Astrocyte (in vitro differentiated cells and primary cell): ENCODE data around the gene PODN. TPM values are rescaled to one million over a fixed set of nuclear protein-coding genes. Genes with fewer than 3 reads are reported as not detected.

ENCODE experiments used
- DNase-seq: peaks from one replicate; pipeline ENCODE4 v3.0.0-alpha.2; 2010; ENCODE audit warnings: low read depth
- FAIRE-seq: peaks from 2 replicates; lab custom pipeline; 2011; peaks lifted over from hg19 to GRCh38; lab: Jason Lieb, UNC
- H2AFZ ChIP-seq: 2 replicates; pipeline ENCODE4 v1.6.0; 2012; ENCODE audit warnings: low read depth, low read length, inconsistent platforms
- H3K27ac ChIP-seq: 2 replicates; pipeline ENCODE4 v1.5.1; 2011; ENCODE audit warnings: low read depth, low read length, inconsistent platforms
- H3K27me3 ChIP-seq: 2 replicates; pipeline ENCODE4 v1.6.0; 2011; ENCODE audit warnings: low read length, inconsistent platforms; ENCODE audit not compliant: insufficient read depth
- H3K36me3 ChIP-seq: 2 replicates; pipeline ENCODE4 v1.5.1; 2011; ENCODE audit warnings: low read length, inconsistent platforms; ENCODE audit not compliant: insufficient read depth
- H3K4me1 ChIP-seq: 2 replicates; pipeline ENCODE4 v1.5.1; 2011; ENCODE audit warnings: low read length, inconsistent platforms; ENCODE audit not compliant: insufficient read depth
- H3K4me2 ChIP-seq: 2 replicates; pipeline ENCODE4 v1.6.0; 2012; ENCODE audit warnings: low read length, inconsistent platforms
- H3K4me3 ChIP-seq: 2 replicates; pipeline ENCODE4 v1.5.1; 2011; ENCODE audit warnings: low read depth, mild to moderate bottlenecking, low read length, inconsistent platforms; ENCODE audit not compliant: insufficient read depth
- H3K79me2 ChIP-seq: 2 replicates; pipeline ENCODE4 v1.6.0; 2012; ENCODE audit warnings: mild to moderate bottlenecking, low read length, inconsistent platforms; ENCODE audit not compliant: insufficient read depth
- H3K9ac ChIP-seq: 2 replicates; pipeline ENCODE4 v1.6.0; 2012; ENCODE audit warnings: mild to moderate bottlenecking, low read length, inconsistent platforms
- H3K9me3 ChIP-seq: 2 replicates; pipeline ENCODE4 v1.5.1; 2012; ENCODE audit warnings: low read depth, mild to moderate bottlenecking, low read length, inconsistent platforms; ENCODE audit not compliant: insufficient read depth
- H4K20me1 ChIP-seq: 2 replicates; pipeline ENCODE4 v1.6.0; 2012; ENCODE audit warnings: low read length, inconsistent platforms; ENCODE audit not compliant: insufficient read depth
- H3K27ac Mint-ChIP-seq: one replicate; pipeline ENCODE4 v1.8.0; 2021; ENCODE audit warnings: mild to moderate bottlenecking, mixed read lengths; ENCODE audit not compliant: unreplicated experiment
- H3K27me3 Mint-ChIP-seq: one replicate; pipeline ENCODE4 v1.8.0; 2021; ENCODE audit warnings: low read depth, mixed read lengths; ENCODE audit not compliant: unreplicated experiment
- H3K36me3 Mint-ChIP-seq: one replicate; pipeline ENCODE4 v1.8.0; 2021; ENCODE audit warnings: low read depth, mixed read lengths; ENCODE audit not compliant: unreplicated experiment
- H3K4me1 Mint-ChIP-seq: one replicate; pipeline ENCODE4 v1.8.0; 2021; ENCODE audit warnings: low read depth, mixed read lengths; ENCODE audit not compliant: unreplicated experiment
- H3K4me3 Mint-ChIP-seq: one replicate; pipeline ENCODE4 v1.8.0; 2021; ENCODE audit warnings: mild to moderate bottlenecking, moderate library complexity, mixed read lengths; ENCODE audit not compliant: unreplicated experiment
- H3K9me3 Mint-ChIP-seq: one replicate; pipeline ENCODE4 v1.8.0; 2021; ENCODE audit warnings: mild to moderate bottlenecking, mixed read lengths; ENCODE audit not compliant: unreplicated experiment
- CTCF ChIP-seq: IDR thresholded peaks from 2 replicates; pipeline ENCODE4 v1.5.1; 2011; ENCODE audit warnings: low read depth, mild to moderate bottlenecking, inconsistent platforms, low read length, moderate library complexity; ENCODE audit not compliant: insufficient read depth
- EZH2 ChIP-seq: IDR thresholded peaks from 2 replicates; pipeline ENCODE4 v1.6.1; 2012; ENCODE audit warnings: mild to moderate bottlenecking, low read length, inconsistent platforms; ENCODE audit not compliant: insufficient read depth
- total RNA-seq: library from RNA; stranded (reverse); gene quantifications from 2 replicates; pipeline ENCODE4 v1.2.1, GENCODE V29; 2021

The PODN gene
- total RNA-seq, 1 donor from 2014 or later: 2.6 TPM

DNA sequence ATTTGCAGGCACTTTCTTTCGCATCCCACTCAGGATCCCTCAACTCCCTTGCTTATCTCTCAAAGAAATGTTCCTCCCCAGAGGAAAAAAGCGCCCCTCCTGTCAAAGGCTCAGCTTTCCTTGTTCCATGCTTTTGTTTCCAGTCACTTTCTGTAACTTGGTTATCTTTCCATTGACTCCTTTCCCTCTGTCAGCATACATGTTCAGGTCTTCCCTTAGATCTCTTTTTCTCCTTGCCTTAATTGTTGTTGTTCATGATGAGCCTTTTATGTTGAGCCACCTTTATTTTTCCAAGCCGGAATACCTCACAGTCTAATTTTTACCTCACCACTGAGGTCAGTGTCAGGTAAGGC is 46.5 kb upstream of the PODN start:
- Histone ChIP-seq H3K4me1 (no peaks in the 10 kb centered on the region), H3K4me2 (peak overlapping the region; percentile 93), H3K4me3 (peak overlapping the region; percentile 84), H2AFZ (peak overlapping the region; percentile 75), H4K20me1 (no peaks in the 10 kb centered on the region), H3K9ac (peak overlapping the region; percentile 80), H3K27ac (peak overlapping the region; percentile 17), H3K9me3 (no peaks in the 10 kb centered on the region), H3K36me3 (no peaks in the 10 kb centered on the region), H3K79me2 (peaks cover 39% of the 10 kb centered on the region), H3K27me3 (no peaks in the 10 kb centered on the region)
- Mint-ChIP-seq H3K27me3 (no peaks in the 10 kb centered on the region), H3K36me3 (no peaks in the 10 kb centered on the region), H3K4me1 (peaks cover 10% of the 10 kb centered on the region), H3K4me3 (peak overlapping the region; percentile 98), H3K27ac (no peak overlapping the region), H3K9me3 (no peaks in the 10 kb centered on the region)
- no peak for TF ChIP-seq CTCF
- TF ChIP-seq EZH2: no peak
- no peak for DNase-seq
- FAIRE-seq: no peak

DNA sequence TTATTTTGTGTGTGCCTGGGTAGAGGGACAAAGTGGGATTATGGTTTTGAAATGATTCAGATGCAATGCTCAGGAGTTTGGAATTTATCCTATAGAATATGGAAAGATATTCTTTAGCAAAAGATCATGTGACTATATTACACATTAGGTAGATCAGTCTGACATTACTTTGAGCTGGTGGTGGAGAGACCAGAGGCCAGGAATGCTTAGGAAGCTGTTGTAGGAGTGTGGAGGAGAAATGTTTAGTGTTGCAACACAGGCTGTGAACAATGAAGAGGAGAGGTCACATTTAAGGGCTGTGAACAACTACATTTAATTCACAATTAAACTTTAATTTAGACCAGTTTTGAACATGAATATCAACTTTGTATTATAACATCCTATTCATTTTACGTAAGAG is 45.3 kb upstream of the PODN start:
- Mint-ChIP-seq H3K9me3 (no peaks in the 10 kb centered on the region), H3K4me1 (peaks cover 10% of the 10 kb centered on the region), H3K36me3 (no peaks in the 10 kb centered on the region), H3K27me3 (no peaks in the 10 kb centered on the region), H3K27ac (no peak overlapping the region), H3K4me3 (peak overlapping the region; percentile 98)
- DNase-seq: no peak
- TF ChIP-seq CTCF: no peak
- H3K4me2 ChIP-seq: peak overlapping the region; percentile 93
- H3K4me1 ChIP-seq: no peaks in the 10 kb centered on the region
- H3K4me3 ChIP-seq: no peak overlapping the region
- FAIRE-seq: no peak
- no peaks in the 10 kb centered on the region for H3K9me3 ChIP-seq
- H2AFZ ChIP-seq: no peak overlapping the region
- H3K27ac ChIP-seq: no peak overlapping the region
- H3K79me2 ChIP-seq: peaks cover 46% of the 10 kb centered on the region
- H3K36me3 ChIP-seq: no peaks in the 10 kb centered on the region
- no peaks in the 10 kb centered on the region for H3K27me3 ChIP-seq
- no peak overlapping the region for H3K9ac ChIP-seq
- no peaks in the 10 kb centered on the region for H4K20me1 ChIP-seq

DNA sequence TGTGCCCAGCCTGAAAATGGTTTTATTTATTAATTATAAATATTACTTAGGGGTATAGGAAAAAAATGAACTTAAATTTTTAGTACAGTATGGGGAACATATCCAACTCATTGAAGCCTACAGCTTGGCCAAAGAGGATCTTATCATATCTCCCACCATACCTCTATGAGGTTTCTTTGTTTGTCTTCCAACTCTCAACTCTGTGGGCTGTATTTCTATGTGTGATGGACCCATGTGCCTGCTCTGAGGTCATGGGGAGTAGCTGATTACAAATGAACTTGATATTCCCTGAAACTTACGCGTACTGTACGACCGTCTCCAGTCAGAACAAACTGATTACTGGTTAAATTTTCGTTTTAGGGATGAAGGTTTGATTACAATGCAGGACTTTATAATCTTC is 41.4 kb upstream of the PODN start:
- Histone ChIP-seq H3K4me3 (no peak overlapping the region), H4K20me1 (peaks cover 28% of the 10 kb centered on the region), H3K27me3 (no peaks in the 10 kb centered on the region), H3K4me1 (peaks cover 8% of the 10 kb centered on the region), H2AFZ (no peak overlapping the region), H3K9ac (no peak overlapping the region), H3K36me3 (no peaks in the 10 kb centered on the region), H3K27ac (no peak overlapping the region), H3K79me2 (peaks cover 65% of the 10 kb centered on the region), H3K9me3 (no peaks in the 10 kb centered on the region), H3K4me2 (no peak overlapping the region)
- no peak overlapping the region for H3K27ac Mint-ChIP-seq
- no peak for TF ChIP-seq EZH2
- TF ChIP-seq CTCF: no peak
- no peaks in the 10 kb centered on the region for H3K9me3 Mint-ChIP-seq
- peaks cover 9% of the 10 kb centered on the region for H3K4me1 Mint-ChIP-seq
- DNase-seq: no peak
- H3K27me3 Mint-ChIP-seq: no peaks in the 10 kb centered on the region
- no peaks in the 10 kb centered on the region for H3K36me3 Mint-ChIP-seq
- FAIRE-seq: no peak
- no peak overlapping the region for H3K4me3 Mint-ChIP-seq
